Ovary (tissue), 3 donors: ENCODE results near the gene MTHFD1L.

Source experiments
- POLR2A ChIP-seq: fragments of 450-650 bp; IDR thresholded peaks from one replicate; pipeline ENCODE4 v1.6.1; 2017; ENCODE audit warnings: antibody characterized with exemption, mild to moderate bottlenecking, moderate library complexity
- TF ChIP-seq, protein P1 (sequence below), 3 donors: fragments of 450-650 bp in 2 of 3; fragments of 200-600 bp in 1 of 3; IDR thresholded peaks; one replicate each; pipeline versions ENCODE4 v1.5.1 to v1.8.0; 2016 to 2022; ENCODE audit warnings: antibody characterized with exemption in 3 of 3, mild to moderate bottlenecking in 1 of 3
- donor health status: DM: no; HTN: no; CAD: no.

GRCh38 chr6:151002057-151002450 is 136.6 kb downstream of the MTHFD1L start:
- TF ChIP-seq, protein P1, sequence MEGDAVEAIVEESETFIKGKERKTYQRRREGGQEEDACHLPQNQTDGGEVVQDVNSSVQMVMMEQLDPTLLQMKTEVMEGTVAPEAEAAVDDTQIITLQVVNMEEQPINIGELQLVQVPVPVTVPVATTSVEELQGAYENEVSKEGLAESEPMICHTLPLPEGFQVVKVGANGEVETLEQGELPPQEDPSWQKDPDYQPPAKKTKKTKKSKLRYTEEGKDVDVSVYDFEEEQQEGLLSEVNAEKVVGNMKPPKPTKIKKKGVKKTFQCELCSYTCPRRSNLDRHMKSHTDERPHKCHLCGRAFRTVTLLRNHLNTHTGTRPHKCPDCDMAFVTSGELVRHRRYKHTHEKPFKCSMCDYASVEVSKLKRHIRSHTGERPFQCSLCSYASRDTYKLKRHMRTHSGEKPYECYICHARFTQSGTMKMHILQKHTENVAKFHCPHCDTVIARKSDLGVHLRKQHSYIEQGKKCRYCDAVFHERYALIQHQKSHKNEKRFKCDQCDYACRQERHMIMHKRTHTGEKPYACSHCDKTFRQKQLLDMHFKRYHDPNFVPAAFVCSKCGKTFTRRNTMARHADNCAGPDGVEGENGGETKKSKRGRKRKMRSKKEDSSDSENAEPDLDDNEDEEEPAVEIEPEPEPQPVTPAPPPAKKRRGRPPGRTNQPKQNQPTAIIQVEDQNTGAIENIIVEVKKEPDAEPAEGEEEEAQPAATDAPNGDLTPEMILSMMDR (IDR thresholded peaks at IDR 0.05): no peak
- no peak for TF ChIP-seq POLR2A
